Erythroblast (primary cell): ENCODE data around the gene CERS1.

ENCODE experiments used
- GATA1 ChIP-seq: IDR thresholded peaks from 2 replicates; pipeline ENCODE4 v1.6.1; 2011; ENCODE audit warnings: low read depth, mild to moderate bottlenecking, control low read depth, low read length, moderate library complexity
- POLR2A ChIP-seq: IDR thresholded peaks from 2 replicates; pipeline ENCODE4 v1.6.1; 2011; ENCODE audit warnings: mild to moderate bottlenecking, low read length

DNA sequence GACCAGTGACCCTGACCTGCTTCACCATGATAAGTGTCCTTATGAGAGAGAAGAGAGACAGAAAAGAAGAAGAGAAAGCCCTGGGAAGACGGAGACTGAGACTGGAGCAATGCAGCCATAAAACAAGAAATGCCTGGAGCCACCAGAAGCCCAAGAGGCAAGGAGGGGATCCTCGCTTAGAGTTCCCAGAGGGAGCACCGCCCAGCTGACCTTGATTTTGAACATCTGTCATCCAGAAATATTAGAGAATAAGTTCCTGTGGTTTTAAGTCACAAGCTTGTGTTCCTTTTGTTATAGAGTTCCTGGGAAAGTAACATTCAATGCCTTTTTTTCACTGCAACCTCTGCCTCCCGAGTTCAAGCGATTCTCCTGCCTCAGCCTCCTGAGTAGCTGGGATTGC lies 20.2 kb downstream of the CERS1 start:
- TF ChIP-seq POLR2A (no peak), GATA1 (no peak)
